CD14-positive monocyte (primary cell): ENCODE data around the gene KCNJ13. TPM values are rescaled to one million over a fixed set of nuclear protein-coding genes. Genes with fewer than 3 reads are reported as not detected.

Experiments
- DNase-seq, 3 donors: peaks; one replicate each; pipeline ENCODE4 v3.0.0-alpha.2; 2011 to 2022
- H2AFZ ChIP-seq: 2 replicates; pipeline ENCODE4 v1.6.0; 2012; ENCODE audit warnings: mild to moderate bottlenecking, low read depth, low read length, inconsistent platforms; ENCODE audit not compliant: insufficient read depth, poor library complexity, severe bottlenecking
- H3K27ac ChIP-seq, 2 donors: 1 replicate in 1 of 2; 2 replicates in 1 of 2; pipeline ENCODE4 v1.5.1; 2012 to 2013; ENCODE audit warnings: low read length in 2 of 2, control low read depth in 1 of 2, inconsistent platforms in 1 of 2, low read depth in 1 of 2, mild to moderate bottlenecking in 1 of 2
- H3K27me3 ChIP-seq, 2 donors: one replicate each; pipeline versions ENCODE4 v1.6.0 to v1.6.1; 2011 to 2013; ENCODE audit warnings: low read length in 2 of 2; ENCODE audit not compliant: control insufficient read depth in 2 of 2, insufficient read depth in 2 of 2
- H3K36me3 ChIP-seq, 2 donors: replicated peaks in 1 of 2; 1 replicate in 1 of 2; 2 replicates in 1 of 2; pipeline versions ENCODE4 v1.5.1 to v1.6.1; 2012 to 2013; ENCODE audit warnings: low read length in 2 of 2, control low read depth in 1 of 2, inconsistent platforms in 1 of 2, mild to moderate bottlenecking in 1 of 2; ENCODE audit not compliant: insufficient read depth in 2 of 2, control insufficient read depth in 1 of 2
- H3K4me1 ChIP-seq, 2 donors: 1 replicate in 1 of 2; 2 replicates in 1 of 2; pipeline versions ENCODE4 v1.5.1 to v1.6.1; 2012 to 2013; ENCODE audit warnings: low read length in 2 of 2, control low read depth in 1 of 2, inconsistent platforms in 1 of 2, mild to moderate bottlenecking in 1 of 2, moderate library complexity in 1 of 2; ENCODE audit not compliant: insufficient read depth in 2 of 2, control insufficient read depth in 1 of 2
- H3K4me2 ChIP-seq: replicated peaks from 2 replicates; pipeline ENCODE3; 2012; ENCODE audit warnings: low read length, moderate library complexity, mild to moderate bottlenecking; ENCODE audit not compliant: poor library complexity, severe bottlenecking; ENCODE audit errors: extremely low read depth
- H3K4me3 ChIP-seq, 3 experiments: fragments of 200-600 bp in 1 of 3; sonication (generic) in 1 of 3; replicated peaks in 1 of 3; 1 replicate in 2 of 3; 2 replicates in 1 of 3; pipeline ENCODE4 v1.5.1; 2011 to 2013; ENCODE audit warnings: low read length in 3 of 3, mild to moderate bottlenecking in 3 of 3, control low read depth in 2 of 3, low read depth in 2 of 3, inconsistent platforms in 1 of 3, moderate library complexity in 1 of 3
- H3K79me2 ChIP-seq: 2 replicates; pipeline ENCODE4 v1.6.0; 2012; ENCODE audit warnings: mild to moderate bottlenecking, control low read depth, inconsistent platforms, low read length, moderate library complexity; ENCODE audit not compliant: insufficient read depth
- H3K9ac ChIP-seq: 2 replicates; pipeline ENCODE4 v1.6.0; 2017; ENCODE audit warnings: low read length, mild to moderate bottlenecking; ENCODE audit not compliant: insufficient read depth, poor library complexity, severe bottlenecking
- H3K9me3 ChIP-seq, 2 donors: replicated peaks in 1 of 2; 1 replicate in 1 of 2; 2 replicates in 1 of 2; pipeline versions ENCODE4 v1.5.1 to v1.6.1; 2012 to 2013; ENCODE audit warnings: low read length in 2 of 2, control low read depth in 1 of 2; ENCODE audit not compliant: control insufficient read depth in 1 of 2, insufficient read depth in 1 of 2
- H4K20me1 ChIP-seq: 2 replicates; pipeline ENCODE4 v1.6.0; 2012; ENCODE audit warnings: mild to moderate bottlenecking, low read length, control low read depth, moderate library complexity; ENCODE audit not compliant: insufficient read depth
- H3K27ac Mint-ChIP-seq, 7 donors: one replicate each; pipeline ENCODE4 v1.8.0; 2020; ENCODE audit warnings: mild to moderate bottlenecking in 7 of 7, mixed read lengths in 7 of 7, moderate library complexity in 6 of 7, inconsistent platforms in 2 of 7
- H3K27me3 Mint-ChIP-seq, 3 donors: one replicate each; pipeline ENCODE4 v1.8.0; 2021 to 2022; ENCODE audit warnings: low read depth in 3 of 3, mild to moderate bottlenecking in 3 of 3, mixed read lengths in 3 of 3, moderate library complexity in 3 of 3, inconsistent platforms in 1 of 3
- H3K36me3 Mint-ChIP-seq, 2 donors: one replicate each; pipeline ENCODE4 v1.8.0; 2020; ENCODE audit warnings: mixed read lengths in 2 of 2, inconsistent platforms in 1 of 2, mild to moderate bottlenecking in 1 of 2
- H3K4me1 Mint-ChIP-seq: one replicate; pipeline ENCODE4 v1.8.0; 2020; ENCODE audit warnings: mild to moderate bottlenecking, mixed read lengths
- H3K4me3 Mint-ChIP-seq, 2 donors: one replicate each; pipeline ENCODE4 v1.8.0; 2020; ENCODE audit warnings: mild to moderate bottlenecking in 2 of 2, mixed read lengths in 2 of 2, moderate library complexity in 1 of 2
- H3K9me3 Mint-ChIP-seq, 7 donors: one replicate each; pipeline ENCODE4 v1.8.0; 2020 to 2022; ENCODE audit warnings: mixed read lengths in 7 of 7, mild to moderate bottlenecking in 6 of 7, moderate library complexity in 6 of 7, inconsistent platforms in 2 of 7
- WGBS: methylation state at CpG from one replicate; pipeline ENCODE4 v1.1.5; 2013; ENCODE audit warnings: missing lambda C conversion rate; ENCODE audit not compliant: insufficient coverage; 5-methylcytosine and 5-hydroxymethylcytosine counted together
- intact Hi-C, 2 donors: fragments of 100-400 bp; cut with micrococcal nuclease; formaldehyde crosslinking; loops; one replicate each; pipeline versions ENCODE4 v1.15.0 to v1.15.1; 2023
- polyA plus RNA-seq, 3 donors: library from polyadenylated mRNA; depleted of rRNA in 1 of 3; unstranded in 2 of 3; stranded (reverse) in 1 of 3; fragments of 300-500 nt in 2 of 3; fragments of >200 nt in 1 of 3; fragmentation: Illumina TruSeq in 2 of 3; gene quantifications; 1 replicate in 2 of 3; 2 replicates in 1 of 3; pipeline ENCODE4 v1.2.3, GENCODE V29; 2012 to 2021
- TF ChIP-seq, protein P1 (sequence below): fragments of 200-600 bp; IDR thresholded peaks from one replicate; pipeline ENCODE4 v1.8.0; 2022; ENCODE audit warnings: antibody characterized with exemption, mild to moderate bottlenecking

Gene KCNJ13
- polyA plus RNA-seq, 3 donors: not detected

DNA sequence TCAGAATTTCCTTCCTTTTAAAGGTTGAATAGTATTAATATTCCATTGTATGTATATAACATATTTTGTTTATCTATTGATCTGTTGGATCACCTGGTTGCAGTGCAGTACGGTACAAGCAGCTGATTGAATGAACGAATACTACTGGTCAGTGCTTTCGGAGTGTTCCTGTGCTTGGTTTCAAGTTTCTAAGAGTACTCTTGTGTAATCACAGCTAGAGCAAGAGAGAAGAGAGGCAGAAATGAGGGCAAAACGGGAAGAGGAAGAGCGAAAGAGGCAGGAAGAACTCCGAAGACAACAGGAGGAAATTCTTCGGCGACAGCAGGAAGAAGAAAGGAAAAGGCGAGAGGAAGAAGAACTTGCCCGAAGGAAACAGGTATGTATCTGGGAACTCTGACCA lies 40.3 kb upstream of the KCNJ13 start:
- peaks cover 80 to 88% of the 10 kb centered on the region in 2 donors for H3K36me3 Mint-ChIP-seq
- peaks cover 21% of the 10 kb centered on the region for H3K4me1 Mint-ChIP-seq
- DNase-seq: peak in 2 of 3 donors; percentile 20 to 38
- intact Hi-C loops: no loop called here
- Histone ChIP-seq H2AFZ (no peak overlapping the region), H3K4me3 (no peak overlapping the region), H3K4me1 (peaks cover 8 to 16% of the 10 kb centered on the region in 2 donors), H3K9ac (no peak overlapping the region), H3K27ac (peak overlapping the region in 1 of 2 donors; percentile 57), H3K79me2 (no peaks in the 10 kb centered on the region), H3K9me3 (no peaks in the 10 kb centered on the region), H3K36me3 (peaks cover 69 to 99% of the 10 kb centered on the region in 2 donors), H3K4me2 (no peak overlapping the region), H3K27me3 (no peaks in the 10 kb centered on the region), H4K20me1 (peaks cover 20% of the 10 kb centered on the region)
- TF ChIP-seq, protein P1, sequence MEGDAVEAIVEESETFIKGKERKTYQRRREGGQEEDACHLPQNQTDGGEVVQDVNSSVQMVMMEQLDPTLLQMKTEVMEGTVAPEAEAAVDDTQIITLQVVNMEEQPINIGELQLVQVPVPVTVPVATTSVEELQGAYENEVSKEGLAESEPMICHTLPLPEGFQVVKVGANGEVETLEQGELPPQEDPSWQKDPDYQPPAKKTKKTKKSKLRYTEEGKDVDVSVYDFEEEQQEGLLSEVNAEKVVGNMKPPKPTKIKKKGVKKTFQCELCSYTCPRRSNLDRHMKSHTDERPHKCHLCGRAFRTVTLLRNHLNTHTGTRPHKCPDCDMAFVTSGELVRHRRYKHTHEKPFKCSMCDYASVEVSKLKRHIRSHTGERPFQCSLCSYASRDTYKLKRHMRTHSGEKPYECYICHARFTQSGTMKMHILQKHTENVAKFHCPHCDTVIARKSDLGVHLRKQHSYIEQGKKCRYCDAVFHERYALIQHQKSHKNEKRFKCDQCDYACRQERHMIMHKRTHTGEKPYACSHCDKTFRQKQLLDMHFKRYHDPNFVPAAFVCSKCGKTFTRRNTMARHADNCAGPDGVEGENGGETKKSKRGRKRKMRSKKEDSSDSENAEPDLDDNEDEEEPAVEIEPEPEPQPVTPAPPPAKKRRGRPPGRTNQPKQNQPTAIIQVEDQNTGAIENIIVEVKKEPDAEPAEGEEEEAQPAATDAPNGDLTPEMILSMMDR: no peak
- H3K27ac Mint-ChIP-seq: peak overlapping the region in 2 of 7 donors; percentile 50 to 73
- no peaks in the 10 kb centered on the region for H3K27me3 Mint-ChIP-seq
- H3K4me3 Mint-ChIP-seq: no peak overlapping the region
- WGBS: 5% methylated on average over 8 of the region's 10 CpGs
- H3K9me3 Mint-ChIP-seq: peaks cover 0 to 3% (median 0%) of the 10 kb centered on the region in 7 donors

DNA sequence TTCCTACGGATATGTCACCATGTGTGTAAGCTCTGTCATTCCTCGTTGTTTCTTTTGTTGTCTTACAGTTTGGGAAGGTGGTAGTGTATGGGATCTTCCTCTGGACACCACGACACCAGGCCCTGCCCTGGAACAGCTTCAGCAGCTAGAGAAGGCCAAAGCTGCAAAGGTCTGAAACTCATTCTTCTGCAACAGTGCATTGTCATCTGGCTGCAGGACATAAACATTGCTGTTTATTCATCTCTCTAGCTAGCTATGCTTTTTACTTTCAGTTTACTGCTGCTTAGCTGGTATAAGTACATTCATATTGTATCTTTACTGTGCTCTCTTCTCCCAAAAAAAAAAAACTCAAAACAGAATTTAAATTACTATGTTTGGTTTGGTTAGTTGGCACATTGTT lies 39.2 kb upstream of the KCNJ13 start:
- Histone ChIP-seq H3K4me3 (no peak overlapping the region), H3K79me2 (no peaks in the 10 kb centered on the region), H3K27me3 (no peaks in the 10 kb centered on the region), H3K9me3 (no peaks in the 10 kb centered on the region), H3K27ac (no peak overlapping the region), H3K9ac (no peak overlapping the region), H4K20me1 (peaks cover 20% of the 10 kb centered on the region), H2AFZ (no peak overlapping the region), H3K4me2 (no peak overlapping the region), H3K36me3 (peaks cover 69 to 99% of the 10 kb centered on the region in 2 donors), H3K4me1 (peaks cover 8 to 16% of the 10 kb centered on the region in 2 donors)
- peaks cover 0 to 3% (median 0%) of the 10 kb centered on the region in 7 donors for H3K9me3 Mint-ChIP-seq
- H3K27me3 Mint-ChIP-seq: no peaks in the 10 kb centered on the region
- DNase-seq: no peak
- WGBS: 100% methylated on average over 3 of the region's 3 CpGs
- peaks cover 83 to 88% of the 10 kb centered on the region in 2 donors for H3K36me3 Mint-ChIP-seq
- H3K27ac Mint-ChIP-seq: no peak overlapping the region
- no peak overlapping the region for H3K4me3 Mint-ChIP-seq
- peaks cover 21% of the 10 kb centered on the region for H3K4me1 Mint-ChIP-seq
- TF ChIP-seq, protein P1: no peak
- intact Hi-C loops: no loop called here
